IgD-negative memory B cell (primary cell): ENCODE data around the gene IL2. TPM values are rescaled to one million over a fixed set of nuclear protein-coding genes. Genes with fewer than 3 reads are reported as not detected.

ENCODE experiments used
- H3K27ac Mint-ChIP-seq, 3 donors: one replicate each; pipeline ENCODE4 v1.8.0; 2020 to 2022; ENCODE audit warnings: mild to moderate bottlenecking in 3 of 3, mixed read lengths in 3 of 3, moderate library complexity in 1 of 3
- H3K27me3 Mint-ChIP-seq: one replicate; pipeline ENCODE4 v1.8.0; 2021; ENCODE audit warnings: mixed read lengths
- H3K36me3 Mint-ChIP-seq: one replicate; pipeline ENCODE4 v1.8.0; 2020; ENCODE audit warnings: mild to moderate bottlenecking, mixed read lengths
- H3K4me1 Mint-ChIP-seq, 3 donors: one replicate each; pipeline ENCODE4 v1.8.0; 2020 to 2022; ENCODE audit warnings: mixed read lengths in 3 of 3, mild to moderate bottlenecking in 1 of 3
- H3K4me3 Mint-ChIP-seq, 4 donors: one replicate each; pipeline ENCODE4 v1.8.0; 2020 to 2022; ENCODE audit warnings: mild to moderate bottlenecking in 4 of 4, mixed read lengths in 4 of 4, moderate library complexity in 3 of 4
- H3K9me3 Mint-ChIP-seq, 3 donors: one replicate each; pipeline ENCODE4 v1.8.0; 2020 to 2021; ENCODE audit warnings: mixed read lengths in 3 of 3, mild to moderate bottlenecking in 1 of 3
- polyA plus RNA-seq: library from polyadenylated mRNA; unstranded; fragments of 300-500 nt; fragmentation: Illumina TruSeq; gene quantifications from one replicate; pipeline ENCODE4 v1.2.3, GENCODE V29; 2021

Gene IL2
- polyA plus RNA-seq, 1 donor from 2014 or later, result not detected

- H3K27me3 Mint-ChIP-seq, result no peaks in the 10 kb centered on the region
- H3K9me3 Mint-ChIP-seq, result peaks cover 0 to 1% (median 0%) of the 10 kb centered on the region in 3 donors
- no peaks in the 10 kb centered on the region for H3K36me3 Mint-ChIP-seq
- no peak overlapping the region for H3K4me3 Mint-ChIP-seq
- H3K27ac Mint-ChIP-seq, result no peak overlapping the region
- peaks cover 5 to 8% (median 7%) of the 10 kb centered on the region in 3 donors for H3K4me1 Mint-ChIP-seq
These were observed 5.7 kb downstream of the IL2 start for GRCh38 chr4:122450847-122451246.

- Mint-ChIP-seq H3K27ac (no peak overlapping the region), H3K4me3 (no peak overlapping the region)
These were observed 22.2 kb downstream of the IL2 start for GRCh38 chr4:122434285-122434684.

GRCh38 chr4:122431351-122431750, 25.2 kb downstream of the IL2 start:
- no peaks in the 10 kb centered on the region for H3K36me3 Mint-ChIP-seq
- no peaks in the 10 kb centered on the region for H3K9me3 Mint-ChIP-seq
- H3K4me1 Mint-ChIP-seq, result no peaks in the 10 kb centered on the region
- no peak overlapping the region for H3K4me3 Mint-ChIP-seq
- no peak overlapping the region for H3K27ac Mint-ChIP-seq
- peaks cover 1% of the 10 kb centered on the region for H3K27me3 Mint-ChIP-seq

More at GRCh38 chr4:122434285-122434684, 22.2 kb downstream of the IL2 start:
- H3K4me1 Mint-ChIP-seq, result no peaks in the 10 kb centered on the region
- H3K36me3 Mint-ChIP-seq, result no peaks in the 10 kb centered on the region
- H3K9me3 Mint-ChIP-seq, result no peaks in the 10 kb centered on the region
- peaks cover 1% of the 10 kb centered on the region for H3K27me3 Mint-ChIP-seq

- Mint-ChIP-seq H3K27me3 (peaks cover 3% of the 10 kb centered on the region), H3K36me3 (peaks cover 2% of the 10 kb centered on the region), H3K9me3 (peaks cover 0 to 4% (median 0%) of the 10 kb centered on the region in 3 donors), H3K4me1 (peaks cover 0 to 2% (median 0%) of the 10 kb centered on the region in 3 donors), H3K27ac (no peak overlapping the region), H3K4me3 (no peak overlapping the region)
These were observed 33.3 kb downstream of the IL2 start for GRCh38 chr4:122423246-122423645.

GRCh38 chr4:122412547-122412946, 44.0 kb downstream of the IL2 start:
- H3K36me3 Mint-ChIP-seq, result no peaks in the 10 kb centered on the region
- H3K9me3 Mint-ChIP-seq, result no peaks in the 10 kb centered on the region
- peaks cover 6% of the 10 kb centered on the region for H3K27me3 Mint-ChIP-seq
- H3K4me3 Mint-ChIP-seq, result no peak overlapping the region
- no peak overlapping the region for H3K27ac Mint-ChIP-seq
- no peaks in the 10 kb centered on the region for H3K4me1 Mint-ChIP-seq

GRCh38 chr4:122403861-122404260, 52.7 kb downstream of the IL2 start:
- peaks cover 0 to 3% (median 0%) of the 10 kb centered on the region in 3 donors for H3K9me3 Mint-ChIP-seq
- no peak overlapping the region for H3K27ac Mint-ChIP-seq
- no peaks in the 10 kb centered on the region for H3K36me3 Mint-ChIP-seq
- H3K27me3 Mint-ChIP-seq, result peaks cover 2% of the 10 kb centered on the region
- peaks cover 0 to 1% (median 0%) of the 10 kb centered on the region in 3 donors for H3K4me1 Mint-ChIP-seq
- no peak overlapping the region for H3K4me3 Mint-ChIP-seq

Other genes starting within 250 kb of the IL2 start
- gene ADAD1, start 77.7 kb downstream of the IL2 start, polyA plus RNA-seq, result not detected
- gene IL21, start 164.3 kb upstream of the IL2 start, polyA plus RNA-seq, result not detected